CD4-positive, alpha-beta T cell treated with Interleukin-15 for 4 hours (primary cell): Measurements from ENCODE around the gene TRIML2.

ENCODE experiments used
- DNase-seq: peaks from one replicate; pipeline ENCODE4 v3.0.0-alpha.2; 2020; ENCODE audit warnings: low spot score

The TRIML2 gene

GRCh38 chr4:188109157-188109755 lies at the start of gene TRIML2:
Gene TRIML2, minus strand, starts transcription at chr4:188109603. Its CDS starts 4,235 bp downstream, at chr4:188105368.
- no peak for DNase-seq

GRCh38 chr4:188158336-188158735 lies 48.9 kb upstream of the TRIML2 start:
- no peak for DNase-seq

GRCh38 chr4:188154668-188155405 lies 45.4 kb upstream of the TRIML2 start:
- no peak for DNase-seq

GRCh38 chr4:188147776-188148175 lies 38.4 kb upstream of the TRIML2 start:
- no peak for DNase-seq

- no peak for DNase-seq
These were observed 37.8 kb upstream of the TRIML2 start for GRCh38 chr4:188147176-188147575.

- no peak for DNase-seq
These were observed 37.2 kb upstream of the TRIML2 start for GRCh38 chr4:188146618-188147017.

- no peak for DNase-seq
These were observed 36.2 kb upstream of the TRIML2 start for GRCh38 chr4:188145601-188146000.

- DNase-seq = no peak
These were observed 34.3 kb upstream of the TRIML2 start for GRCh38 chr4:188143731-188144130.

GRCh38 chr4:188139671-188140070 lies 30.3 kb upstream of the TRIML2 start:
- no peak for DNase-seq

- DNase-seq = no peak
These were observed 29.7 kb upstream of the TRIML2 start, which contains the start of gene TRIML1 for GRCh38 chr4:188139141-188139540. Gene TRIML1, plus strand, starts transcription at chr4:188139441. Its CDS starts 118 bp downstream, at chr4:188139559.

- DNase-seq = no peak
These were observed 28.8 kb upstream of the TRIML2 start for GRCh38 chr4:188138227-188138626.

- DNase-seq = no peak
These were observed 22.8 kb upstream of the TRIML2 start for GRCh38 chr4:188132232-188132631.

GRCh38 chr4:188130355-188130754 lies 21.0 kb upstream of the TRIML2 start:
- DNase-seq = no peak

- DNase-seq = no peak
These were observed 17.9 kb upstream of the TRIML2 start for GRCh38 chr4:188127214-188127874.

GRCh38 chr4:188121530-188121929 lies 12.1 kb upstream of the TRIML2 start:
- DNase-seq = no peak

- DNase-seq = no peak
These were observed 8.4 kb upstream of the TRIML2 start for GRCh38 chr4:188117631-188118324.

- no peak for DNase-seq
These were observed 3.8 kb upstream of the TRIML2 start for GRCh38 chr4:188113156-188113555.

GRCh38 chr4:188111955-188112354 lies 2.6 kb upstream of the TRIML2 start:
- no peak for DNase-seq

- no peak for DNase-seq
These were observed 1.5 kb upstream of the TRIML2 start for GRCh38 chr4:188110741-188111471.

- DNase-seq = no peak
These were observed 633 bp upstream of the TRIML2 start for GRCh38 chr4:188110036-188110435.

- no peak for DNase-seq
These were observed 1.2 kb downstream of the TRIML2 start for GRCh38 chr4:188107931-188108843.
